ENCODE results near the gene RBM34.
"Not testable (repeated sequence)": the region's sequence is repeated elsewhere in the genome, so short reads cannot be mapped to it uniquely, and the experiment has no call there.

RBM34 gene

DNA sequence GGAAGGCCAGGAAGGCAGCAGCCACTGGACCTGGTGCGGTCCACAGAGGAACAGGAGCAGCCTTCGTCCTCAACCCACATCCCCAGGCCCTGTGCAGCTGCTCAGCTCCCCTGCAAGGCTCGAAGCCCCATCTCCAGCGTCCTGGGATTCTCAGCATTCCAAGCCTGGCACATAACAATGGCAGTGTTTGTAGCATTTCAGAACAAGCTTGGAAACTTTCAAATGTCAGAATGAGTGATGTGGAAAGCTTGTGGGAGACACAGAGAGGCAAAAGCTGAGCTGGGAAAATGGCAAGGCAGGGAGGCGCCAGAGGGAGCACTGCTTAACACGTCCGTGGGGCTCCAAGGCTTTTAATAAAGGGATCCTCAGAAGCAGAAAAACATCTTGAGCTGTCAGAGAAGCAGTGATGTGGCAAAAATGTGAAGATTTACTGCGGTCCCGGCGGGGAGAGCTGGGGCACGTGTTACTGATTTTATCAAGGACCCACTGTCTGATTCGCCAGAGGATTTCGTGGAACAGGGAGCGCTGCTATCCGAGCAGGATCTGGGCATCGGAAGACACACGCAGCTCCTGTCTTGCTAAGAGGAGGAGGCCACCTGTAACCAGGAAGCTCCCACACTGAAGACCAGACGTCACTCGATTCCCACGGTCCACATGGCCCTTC, 70.5 kb downstream of the RBM34 start:
- no peak for DNase-seq

DNA sequence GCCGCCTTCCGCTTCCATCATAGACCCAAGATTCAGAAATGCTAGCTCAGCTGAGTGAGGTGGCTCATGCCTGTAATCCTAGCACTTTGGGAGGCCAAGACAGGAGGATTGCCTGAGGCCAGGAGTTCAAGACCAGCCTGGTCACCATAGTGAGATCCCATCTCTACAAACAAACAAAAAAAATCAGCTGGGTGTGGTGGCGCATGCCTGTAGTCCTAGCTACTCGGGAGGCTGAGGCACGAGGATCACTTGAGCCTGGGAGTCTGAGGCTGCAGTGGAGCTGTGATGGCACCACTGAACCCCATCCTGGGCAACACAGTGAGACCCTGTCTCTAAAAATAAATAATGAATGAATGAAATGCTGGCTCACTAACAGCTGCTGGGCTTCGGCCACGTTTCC, 72.1 kb downstream of the RBM34 start:
- no peak for DNase-seq

DNA sequence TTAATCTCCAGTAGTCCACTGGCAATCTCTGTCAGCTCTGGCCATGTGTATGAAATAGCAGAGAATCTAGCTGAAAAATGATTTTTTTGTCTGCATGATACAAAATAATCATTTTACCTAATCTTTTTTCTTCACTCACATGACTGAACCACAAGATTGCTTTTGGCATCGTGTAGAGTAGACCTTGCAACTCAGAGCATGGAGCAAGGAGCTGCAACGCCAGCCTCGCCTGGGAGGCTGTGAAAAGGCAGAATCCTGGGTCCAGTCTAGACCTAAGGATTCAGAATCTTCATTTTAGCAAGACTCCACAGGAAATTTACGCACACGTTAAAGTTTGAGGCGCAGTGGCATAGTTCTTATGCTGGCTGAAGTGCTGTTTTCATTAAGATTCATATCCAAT, 72.6 kb downstream of the RBM34 start:
- no peak for DNase-seq

DNA sequence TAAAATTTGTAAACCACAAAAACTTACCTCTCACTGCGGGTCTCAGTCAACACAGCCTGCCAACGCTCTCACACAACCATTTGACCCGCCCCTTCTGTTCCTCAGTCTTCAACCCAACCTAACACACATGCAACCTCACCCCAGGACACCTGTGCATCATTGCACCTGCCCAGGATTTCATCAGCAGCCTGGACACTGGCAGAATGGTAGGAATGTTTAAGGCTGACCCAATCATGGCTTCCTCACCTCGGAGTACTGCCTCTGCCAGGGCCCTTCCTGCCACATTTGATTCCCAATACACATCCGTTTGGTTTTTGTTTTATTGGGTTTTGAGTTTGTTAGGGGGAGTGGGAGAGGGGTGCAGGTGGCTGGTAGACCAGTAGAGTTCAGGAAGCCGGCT, 73.1 kb downstream of the RBM34 start:
- DNase-seq, result no peak

DNA sequence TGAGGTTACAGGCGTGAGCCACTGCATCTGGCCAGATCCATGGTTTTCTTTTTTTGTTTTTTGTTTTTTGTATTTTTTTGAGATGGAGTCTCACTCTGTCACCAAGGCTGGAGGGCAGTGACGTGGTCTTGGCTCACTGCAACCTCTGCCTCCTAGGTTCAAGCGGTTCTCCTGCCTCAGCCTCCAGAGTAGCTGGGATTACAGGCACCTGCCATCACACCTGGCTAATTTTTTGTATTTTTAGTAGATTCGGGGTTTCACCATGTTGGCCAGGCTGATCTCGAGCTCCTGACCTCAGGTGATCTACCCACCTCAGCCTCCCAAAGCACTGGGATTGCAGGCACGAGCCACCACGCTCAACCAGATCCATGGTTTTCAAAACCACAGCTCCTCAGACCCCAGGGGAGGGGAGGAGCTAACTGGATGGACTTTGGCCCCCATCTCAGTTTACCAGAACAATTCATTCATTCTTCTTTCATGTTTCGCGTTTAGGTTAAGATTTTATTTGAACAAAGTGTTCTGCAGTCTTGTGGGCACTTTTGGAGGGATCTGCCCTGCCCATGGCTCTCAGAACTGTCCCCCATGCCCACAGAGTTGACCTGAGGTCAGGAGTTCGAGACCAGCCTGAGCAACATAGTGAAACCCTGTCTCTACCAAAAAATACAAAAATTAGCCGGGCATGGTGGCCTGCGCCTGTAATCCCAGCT, 75.5 kb downstream of the RBM34 start:
- DNase-seq, result not testable (repeated sequence)
